TTC549 (cell line): ENCODE results near the gene MYBPHL.
"Not testable (repeated sequence)": the region's sequence is repeated elsewhere in the genome, so short reads cannot be mapped to it uniquely, and the experiment has no call there.

Experiments
- FAIRE-seq: peaks from 2 replicates; lab custom pipeline; 2012; peaks lifted over from hg19 to GRCh38; lab: Jason Lieb, UNC

The MYBPHL gene

GRCh38 chr1:109304226-109304920 lies 2.4 kb downstream of the MYBPHL start:
- no peak for FAIRE-seq

DNA sequence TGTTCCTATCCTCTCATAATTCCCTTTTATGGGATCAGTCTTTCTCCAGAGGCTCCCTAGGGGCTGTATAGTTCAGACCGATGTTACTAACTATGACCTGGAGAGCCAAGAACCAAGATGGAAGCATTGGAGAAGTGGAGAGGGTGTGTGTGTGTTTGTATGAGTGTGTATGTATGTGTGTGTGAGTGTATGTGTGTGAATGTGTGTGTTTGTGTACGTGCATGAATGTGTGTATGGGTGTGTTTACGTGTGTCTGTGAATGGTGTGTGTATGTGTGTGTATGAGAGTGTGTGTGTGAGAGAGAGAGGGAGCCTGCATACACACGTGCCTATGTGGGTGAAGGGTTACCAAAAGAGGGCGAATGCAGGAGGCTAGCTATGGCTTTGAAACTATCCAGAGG lies 4.9 kb downstream of the MYBPHL start:
- FAIRE-seq, result no peak

DNA sequence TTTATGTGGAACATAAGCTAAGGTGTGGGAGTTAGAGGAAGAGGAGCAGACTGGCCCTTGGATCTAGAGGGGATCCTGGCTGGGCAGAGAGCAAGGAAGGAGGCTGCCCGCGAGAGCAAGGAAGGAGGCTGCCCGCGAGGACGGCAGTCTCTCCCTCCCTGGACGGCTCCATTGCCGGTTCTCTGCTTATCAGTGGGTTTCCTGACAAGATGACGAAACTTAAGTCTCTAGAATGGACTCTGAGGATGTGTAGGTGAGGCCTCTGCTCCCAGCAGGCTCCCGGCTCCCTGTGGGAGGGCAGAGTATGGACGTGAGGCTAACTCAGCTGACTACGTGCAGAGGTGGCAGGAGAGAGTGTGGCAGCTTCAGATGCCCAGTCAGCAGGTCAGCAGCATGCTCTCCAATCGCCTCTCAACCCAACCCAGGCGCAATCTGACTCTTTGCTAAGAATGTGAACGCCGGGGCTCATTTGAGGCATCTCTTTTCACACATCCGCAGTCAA lies 6.1 kb downstream of the MYBPHL start:
- FAIRE-seq, result no peak

DNA sequence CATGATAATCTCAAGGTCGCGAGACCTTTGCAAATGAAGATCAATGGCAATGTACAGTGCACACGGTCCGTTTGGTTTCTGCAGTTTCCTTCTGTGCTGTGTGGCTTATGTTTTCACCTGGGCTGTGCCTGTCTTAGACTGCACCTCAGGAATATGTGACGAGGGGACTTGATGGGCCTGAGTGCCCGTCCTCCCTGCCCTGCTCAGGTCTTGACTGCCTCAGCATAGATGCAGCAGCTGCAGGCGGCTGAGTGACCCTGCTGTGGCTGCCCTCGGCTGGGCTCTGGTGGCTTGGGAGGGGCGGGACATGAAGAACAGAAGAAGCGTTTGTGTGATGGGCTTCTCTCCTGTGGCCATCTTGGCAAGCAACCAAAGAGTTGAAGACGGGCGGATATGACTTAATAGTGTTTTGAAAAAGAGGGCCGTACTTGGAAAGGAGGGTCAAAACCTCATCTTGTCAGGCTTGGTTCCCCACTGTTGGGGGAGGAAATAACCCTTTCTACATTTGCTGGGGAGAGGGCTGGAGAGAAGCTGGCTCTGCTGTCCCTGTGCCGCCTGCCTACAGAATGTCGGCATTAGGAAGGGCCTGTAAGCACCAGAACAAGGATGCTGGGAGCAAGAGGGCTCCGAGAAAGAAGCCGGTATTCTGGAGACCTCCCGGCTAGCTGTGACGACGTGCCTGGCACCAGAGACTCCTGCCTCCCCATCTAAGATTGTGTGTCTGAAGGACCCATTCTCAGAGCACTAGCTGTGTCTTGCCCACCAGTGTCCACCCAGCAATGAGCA lies 7.1 kb downstream of the MYBPHL start:
- FAIRE-seq, result no peak

GRCh38 chr1:109298666-109299557 lies 7.9 kb downstream of the MYBPHL start:
- FAIRE-seq, result no peak

DNA sequence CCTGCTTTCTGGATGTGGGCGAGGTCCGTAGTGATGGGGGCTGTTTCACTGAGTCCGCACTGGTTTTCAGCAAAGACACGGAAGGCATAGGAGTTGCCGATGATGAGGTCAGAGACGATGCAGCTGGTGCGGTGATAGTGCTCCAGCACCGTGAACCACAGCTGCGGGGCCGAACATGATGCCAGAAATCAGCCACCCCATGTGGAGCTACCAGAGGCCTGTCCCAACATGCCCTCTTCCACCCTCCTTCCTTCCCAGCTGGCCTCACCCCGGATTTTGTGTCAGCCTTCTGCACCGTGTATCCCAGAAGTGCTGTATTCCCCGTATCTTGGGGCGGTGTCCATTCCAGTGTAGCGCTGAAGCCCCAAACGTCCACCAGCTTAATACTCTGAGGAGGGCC lies 10.0 kb downstream of the MYBPHL start:
- no peak for FAIRE-seq

DNA sequence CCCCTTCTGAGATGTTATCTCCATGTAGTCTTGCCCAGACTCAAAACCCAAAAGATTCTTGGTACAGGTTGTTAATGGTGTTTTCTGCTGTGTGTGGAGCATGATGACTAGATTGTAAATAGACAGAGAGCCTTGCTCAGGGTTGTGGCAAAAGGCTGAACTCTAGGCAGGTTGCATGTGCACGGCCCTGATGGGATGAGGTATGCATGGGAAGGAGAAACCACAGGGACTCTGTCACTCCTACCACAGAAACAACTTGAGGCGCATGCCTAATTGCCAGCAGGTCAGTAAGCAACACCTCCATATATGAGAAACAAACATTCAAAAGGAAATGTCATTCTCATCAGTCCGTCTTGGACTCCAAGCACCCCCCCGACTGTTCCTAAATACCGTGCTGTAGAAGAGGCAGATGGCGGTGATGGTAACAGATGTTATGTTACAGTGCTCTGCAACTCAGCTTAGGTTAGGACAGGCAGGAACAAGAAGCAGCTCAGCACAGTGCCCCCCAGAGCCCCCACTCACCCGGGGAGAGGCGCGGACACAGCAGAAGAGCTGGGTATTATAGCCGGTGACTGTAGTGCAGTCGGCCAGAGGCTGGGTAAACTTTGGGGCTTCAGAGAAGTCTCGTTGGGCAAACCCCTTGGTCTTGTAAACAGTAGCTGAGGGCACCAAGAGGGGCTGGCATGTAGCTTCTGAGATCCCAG lies 10.9 kb downstream of the MYBPHL start:
- FAIRE-seq, result no peak

- no peak for FAIRE-seq
Measured at GRCh38 chr1:109294481-109294880, 12.3 kb downstream of the MYBPHL start.

DNA sequence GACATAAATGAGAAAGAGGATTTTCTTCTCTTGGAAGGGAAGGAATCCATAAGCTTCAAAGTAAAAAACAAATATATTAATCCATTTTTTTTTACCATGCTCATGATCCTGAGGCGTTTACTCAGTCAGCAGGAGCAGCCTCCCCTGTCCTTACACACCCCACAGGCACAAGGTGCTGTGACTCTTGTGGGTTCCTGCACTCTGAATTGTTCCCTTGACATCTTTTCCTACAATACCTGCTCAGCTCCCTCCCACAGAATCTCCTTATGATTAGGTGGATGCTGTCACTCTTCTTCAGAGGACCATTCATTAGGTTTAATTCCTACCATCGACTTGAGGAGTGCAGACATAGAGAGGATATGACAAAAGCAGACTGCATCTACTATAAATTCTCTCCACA lies 13.8 kb downstream of the MYBPHL start:
- FAIRE-seq, result no peak

DNA sequence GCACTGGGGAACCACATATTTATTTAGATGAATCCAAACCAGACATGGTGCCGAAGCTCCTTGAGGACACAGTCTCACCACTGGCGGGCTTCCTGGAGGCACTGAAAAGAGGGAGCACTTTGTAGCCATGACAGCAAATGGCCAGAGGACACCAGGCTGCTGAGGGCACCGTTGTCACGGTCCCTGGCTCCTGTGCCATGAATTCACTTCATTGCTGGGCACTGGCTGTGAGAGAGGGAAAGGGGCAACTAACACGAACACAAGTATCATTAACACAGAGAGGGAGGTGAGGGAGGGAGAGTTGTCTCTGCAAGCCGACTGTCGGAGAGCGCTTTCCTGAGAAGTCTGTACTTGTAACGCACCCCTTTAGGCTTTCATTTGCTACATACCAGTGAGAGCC lies 14.4 kb downstream of the MYBPHL start:
- FAIRE-seq, result no peak

- FAIRE-seq, result no peak
Measured at GRCh38 chr1:109290998-109291397, 15.8 kb downstream of the MYBPHL start.

DNA sequence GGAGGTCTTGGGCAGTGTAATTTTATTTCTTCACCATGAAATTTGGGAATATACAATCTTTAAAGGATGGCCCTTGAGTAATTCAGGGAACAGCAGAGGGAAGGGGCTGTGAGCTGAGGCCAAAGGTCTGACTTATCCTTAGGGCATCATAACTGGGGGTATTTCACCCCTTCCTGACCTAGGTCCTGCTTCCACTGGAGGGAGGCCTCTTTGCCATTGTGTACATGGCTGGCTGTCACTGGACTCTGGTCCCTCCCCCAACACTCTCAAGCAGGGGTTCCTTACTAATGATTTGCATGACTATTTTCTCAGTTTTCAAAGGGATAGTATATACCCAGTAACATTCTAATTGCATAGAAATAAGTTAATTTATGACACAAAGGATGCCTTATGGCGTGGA lies 16.7 kb downstream of the MYBPHL start:
- FAIRE-seq, result no peak

DNA sequence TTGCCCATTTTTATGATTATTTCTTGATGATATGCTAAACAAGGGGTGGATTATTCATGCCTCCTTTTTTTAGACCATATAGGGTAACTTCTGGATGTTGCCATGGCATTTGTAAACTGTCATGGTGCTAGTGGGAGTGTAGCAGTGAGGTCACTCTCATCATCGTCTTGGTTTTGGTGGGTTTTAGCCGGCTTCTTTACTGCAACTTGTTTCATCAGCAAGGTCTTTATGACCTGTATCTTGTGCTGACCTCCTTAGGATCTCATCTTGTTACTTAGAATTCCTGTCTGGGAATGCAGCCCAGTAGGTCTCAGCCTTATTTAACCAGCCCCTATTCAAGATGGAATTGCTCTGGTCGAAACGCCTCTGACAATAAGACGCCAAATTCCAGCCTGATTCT lies 20.0 kb downstream of the MYBPHL start:
- FAIRE-seq, result not testable (repeated sequence)

GRCh38 chr1:109283748-109284600 lies 22.8 kb downstream of the MYBPHL start:
- FAIRE-seq, result no peak

DNA sequence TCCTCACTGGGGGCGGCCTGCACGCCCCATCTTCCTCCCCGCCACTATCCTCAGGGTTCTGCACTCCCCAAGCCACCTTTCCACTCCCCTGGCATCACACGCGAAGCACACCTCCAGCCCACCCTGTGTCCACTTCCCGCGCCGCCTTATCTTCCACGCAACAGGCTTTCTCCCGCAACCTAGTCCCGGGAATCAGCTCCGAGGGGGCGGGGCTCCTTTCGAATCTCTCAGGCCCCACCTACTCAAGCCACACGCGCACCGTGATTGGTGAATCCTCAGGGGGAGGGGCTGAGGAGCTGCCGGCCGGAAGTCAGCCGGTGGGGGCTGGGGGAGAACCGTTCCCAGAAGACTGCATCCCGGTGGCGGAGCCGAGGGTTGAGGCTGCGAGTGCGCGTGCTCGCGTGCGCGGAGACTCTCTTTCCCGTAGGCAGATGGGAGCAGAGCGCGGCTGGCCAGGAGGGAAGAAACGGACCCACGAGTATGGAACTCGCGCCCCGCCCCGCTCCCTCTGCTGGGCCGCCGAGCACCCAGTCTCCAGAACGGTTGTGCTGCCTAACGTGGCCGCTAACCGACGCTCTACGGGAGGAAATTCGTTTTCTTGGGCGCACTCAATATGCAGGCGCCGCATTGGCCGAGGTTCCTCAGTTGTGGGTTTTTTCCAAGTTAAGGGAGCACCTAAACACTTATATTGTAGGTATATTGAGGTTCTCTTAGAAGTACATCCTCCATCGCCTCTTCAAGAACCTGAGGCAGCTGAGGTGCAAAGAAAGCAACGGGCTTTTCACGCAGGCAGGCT lies 23.7 kb downstream of the MYBPHL start, which contains the start of gene PSRC1:
PSRC1 (minus strand) TSS at position 194 of the 796 bp plus-strand sequence.
- FAIRE-seq, result peak; percentile 25

DNA sequence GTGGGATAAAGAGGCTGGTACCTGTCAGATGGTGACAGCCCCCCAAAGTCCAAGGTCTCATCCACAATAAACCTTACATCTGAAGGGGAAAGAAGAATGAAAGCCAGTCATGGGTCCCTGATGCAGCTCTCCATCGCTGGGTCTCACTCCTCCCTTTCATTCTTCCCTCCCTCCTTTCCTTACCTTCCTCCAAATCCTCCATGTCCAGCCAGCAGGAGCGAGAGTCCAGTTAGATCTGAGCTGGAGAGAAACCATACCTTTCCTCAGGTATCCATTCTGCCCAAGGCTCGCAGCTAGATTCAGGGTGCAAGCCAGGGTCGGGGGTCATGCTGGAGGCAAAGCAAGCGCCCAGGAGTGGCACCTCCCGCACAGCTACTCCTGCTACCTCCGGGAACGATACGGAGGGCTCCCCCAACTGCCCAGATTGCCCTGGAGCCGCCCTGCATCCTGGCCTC lies 24.3 kb downstream of the MYBPHL start:
- FAIRE-seq, result no peak

DNA sequence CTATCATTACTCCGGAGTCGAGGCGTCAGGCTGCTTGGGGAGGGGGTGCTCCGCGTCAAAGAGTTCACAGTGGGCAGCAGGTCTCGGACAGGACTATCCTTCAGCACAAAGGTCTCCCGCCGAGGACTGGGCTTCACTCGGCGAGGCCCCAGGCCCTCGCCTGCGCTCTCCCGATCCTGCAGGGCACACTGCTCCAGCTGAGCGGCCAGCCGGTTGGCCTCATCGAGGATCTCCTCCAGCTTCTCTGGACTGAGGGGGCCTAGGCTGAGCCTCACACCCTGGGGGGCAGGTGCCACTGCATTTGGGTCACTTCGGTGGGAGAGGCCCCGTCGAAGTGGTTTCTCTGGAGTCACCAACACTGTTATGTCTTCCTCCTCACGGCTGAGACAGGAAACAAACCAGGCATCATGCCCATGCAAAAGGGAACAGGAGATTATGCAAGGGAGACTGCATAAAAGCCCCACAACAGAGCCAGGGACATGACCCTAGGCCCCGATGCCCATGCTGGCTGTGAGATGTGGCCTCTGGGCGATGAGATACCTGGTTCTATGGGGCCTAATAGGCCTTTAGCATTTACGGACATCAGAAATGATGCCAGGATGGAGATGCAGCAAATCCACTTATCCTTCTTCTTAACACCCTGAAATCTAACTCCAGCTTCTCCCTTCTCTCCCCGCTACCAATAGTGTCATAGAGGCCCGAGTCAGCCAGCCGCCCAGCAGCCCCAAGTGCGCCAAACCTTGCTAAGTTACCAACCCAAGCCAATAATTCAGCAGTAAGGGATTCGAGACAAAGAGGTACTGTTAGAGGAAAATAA lies 24.9 kb downstream of the MYBPHL start:
- no peak for FAIRE-seq

- FAIRE-seq, result no peak
Measured at GRCh38 chr1:109280862-109281261, 25.9 kb downstream of the MYBPHL start.

DNA sequence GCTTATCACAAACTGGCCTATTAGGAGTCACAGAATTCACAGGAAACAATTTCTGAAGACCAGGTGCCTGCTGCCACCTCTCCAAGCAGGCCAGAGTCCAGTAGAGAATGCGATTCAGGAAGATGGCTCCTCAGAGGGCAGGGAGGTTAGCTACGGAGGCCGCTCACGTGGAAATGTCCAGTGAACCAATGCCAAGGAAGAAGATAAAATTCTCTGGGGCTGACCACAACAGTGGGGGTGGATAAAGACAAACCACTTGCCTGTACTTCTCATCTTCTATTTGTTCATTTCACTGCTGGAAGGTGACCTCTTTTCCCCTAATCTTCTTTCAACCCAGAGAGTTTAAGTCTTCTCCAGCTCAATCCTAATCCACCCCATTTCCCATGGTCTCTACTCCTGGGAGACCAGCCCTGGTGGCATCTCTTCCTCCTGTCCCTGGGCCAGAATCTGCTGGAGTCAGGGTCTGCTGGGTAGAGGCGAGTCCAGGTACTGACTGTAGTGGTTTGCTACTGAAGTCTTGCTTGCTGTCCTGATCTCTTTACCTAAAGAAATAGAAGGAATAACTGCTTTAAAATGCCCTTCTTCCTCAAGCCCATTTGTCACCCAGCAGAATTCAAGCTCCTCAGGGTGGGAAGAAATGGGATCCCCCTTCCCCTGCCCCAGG lies 27.1 kb downstream of the MYBPHL start:
- no peak for FAIRE-seq
